Measurements from ENCODE around the gene ATP2B2. TPM values are rescaled to one million over a fixed set of nuclear protein-coding genes. Genes with fewer than 3 reads are reported as not detected.

Gene ATP2B2
- total and polyA plus RNA-seq, 2 donors (not counting 1 experiment from before 2014, with no cell fraction given): not detected

- H3K27ac ChIP-seq (ENCODE audit: low read length in 2 of 2): peak overlapping the region; percentile 81 to 89
- H3K27me3 ChIP-seq (replicated peaks in 1 of 4; ENCODE audit: control extremely low read depth in 1 of 4, control insufficient read depth in 3 of 4, insufficient read depth in 4 of 4, low read length in 3 of 4): no peaks in the 10 kb centered on the region
- H3K4me2 ChIP-seq (replicated peaks; ENCODE audit: low read depth, low read length, poor library complexity, severe bottlenecking): peak overlapping the region; percentile 12
- H4K20me1 ChIP-seq (ENCODE audit: control insufficient read depth, insufficient read depth, low read length, poor library complexity, severe bottlenecking): no peaks in the 10 kb centered on the region
- H3K79me2 ChIP-seq (ENCODE audit: control insufficient read depth, insufficient read depth, low read length): no peaks in the 10 kb centered on the region
- TF ChIP-seq, protein P1, sequence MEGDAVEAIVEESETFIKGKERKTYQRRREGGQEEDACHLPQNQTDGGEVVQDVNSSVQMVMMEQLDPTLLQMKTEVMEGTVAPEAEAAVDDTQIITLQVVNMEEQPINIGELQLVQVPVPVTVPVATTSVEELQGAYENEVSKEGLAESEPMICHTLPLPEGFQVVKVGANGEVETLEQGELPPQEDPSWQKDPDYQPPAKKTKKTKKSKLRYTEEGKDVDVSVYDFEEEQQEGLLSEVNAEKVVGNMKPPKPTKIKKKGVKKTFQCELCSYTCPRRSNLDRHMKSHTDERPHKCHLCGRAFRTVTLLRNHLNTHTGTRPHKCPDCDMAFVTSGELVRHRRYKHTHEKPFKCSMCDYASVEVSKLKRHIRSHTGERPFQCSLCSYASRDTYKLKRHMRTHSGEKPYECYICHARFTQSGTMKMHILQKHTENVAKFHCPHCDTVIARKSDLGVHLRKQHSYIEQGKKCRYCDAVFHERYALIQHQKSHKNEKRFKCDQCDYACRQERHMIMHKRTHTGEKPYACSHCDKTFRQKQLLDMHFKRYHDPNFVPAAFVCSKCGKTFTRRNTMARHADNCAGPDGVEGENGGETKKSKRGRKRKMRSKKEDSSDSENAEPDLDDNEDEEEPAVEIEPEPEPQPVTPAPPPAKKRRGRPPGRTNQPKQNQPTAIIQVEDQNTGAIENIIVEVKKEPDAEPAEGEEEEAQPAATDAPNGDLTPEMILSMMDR (IDR thresholded peaks at IDR 0.05): no peak
- no peak for TF ChIP-seq EZH2 (IDR thresholded peaks at IDR 0.05; ENCODE audit: borderline replicate concordance, insufficient read depth, low read depth, low read length, poor library complexity, severe bottlenecking)
- no peaks in the 10 kb centered on the region for H3K27me3 Mint-ChIP-seq
- no peak for DNase-seq
- ChIA-PET POLR2A (no interaction called here), CTCF (interaction anchor here (1.0 to 2.0 kb wide), 4 partner anchors 12 to 345 kb away, joined by 3 to 7 read pairs (median 4); no protein-coding TSS in a partner anchor)
- H3K9me3 Mint-ChIP-seq (ENCODE audit: insufficient read depth): no peaks in the 10 kb centered on the region
- H3K27ac Mint-ChIP-seq: peak overlapping the region; percentile 95
- peaks cover 75 to 100% of the 10 kb centered on the region in 2 donors for H3K4me1 ChIP-seq (ENCODE audit: control insufficient read depth in 2 of 2, insufficient read depth in 2 of 2, low read length in 2 of 2)
- peaks cover 98% of the 10 kb centered on the region for H3K4me1 Mint-ChIP-seq
- H3K4me3 Mint-ChIP-seq: peak overlapping the region; percentile 21
- no peak for ATAC-seq (ENCODE audit: low read depth)
- H3K9ac ChIP-seq (ENCODE audit: low read length): no peak overlapping the region
- no peak overlapping the region for H2AFZ ChIP-seq (ENCODE audit: insufficient read depth, low read depth, low read length, poor library complexity, severe bottlenecking)
- peaks cover 0 to 37% (median 18%) of the 10 kb centered on the region in 3 donors for H3K9me3 ChIP-seq (ENCODE audit: control extremely low read depth in 1 of 3, control insufficient read depth in 2 of 3, insufficient read depth in 1 of 3, low read length in 2 of 3)
- no peaks in the 10 kb centered on the region for H3K36me3 ChIP-seq (replicated peaks in 1 of 2; ENCODE audit: control extremely low read depth in 1 of 2, control insufficient read depth in 1 of 2, extremely low read depth in 1 of 2, insufficient read depth in 2 of 2, low read length in 1 of 2)
- WGBS (ENCODE audit: insufficient coverage): over 99% methylated on average over 13 of the region's 15 CpGs
- no peak overlapping the region for H3K4me3 ChIP-seq (ENCODE audit: control extremely low read depth in 1 of 5, extremely low read depth in 1 of 5, insufficient read depth in 1 of 5, low read depth in 2 of 5, low read length in 4 of 5)
- intact Hi-C loops (cut with micrococcal nuclease): loop anchor here (5.0 kb wide), 1 partner anchor 36 kb away; no protein-coding TSS in a partner anchor
Measured at GRCh38 chr3:10392906-10393461, 112.4 kb downstream of the ATP2B2 start.

DNA sequence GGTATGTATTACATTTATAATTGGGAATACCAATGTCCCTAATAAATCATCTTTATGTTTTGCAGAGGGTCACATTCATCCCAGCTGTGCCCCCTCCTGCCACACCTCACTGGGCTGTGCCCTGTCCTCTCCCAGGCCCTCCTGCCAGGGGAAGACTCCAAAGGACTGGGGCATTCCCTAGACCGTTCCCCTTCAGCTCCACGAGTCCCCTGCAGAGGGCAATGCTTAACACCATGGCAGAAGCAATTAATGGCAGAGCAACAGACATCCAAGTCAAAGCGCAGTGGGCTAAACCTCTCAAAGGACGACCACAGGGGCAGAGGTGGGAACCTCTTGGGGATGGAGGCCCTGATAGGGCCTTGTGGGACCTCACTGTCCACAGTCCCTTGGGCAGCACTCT lies 113.1 kb downstream of the ATP2B2 start:
- H3K9ac ChIP-seq (ENCODE audit: low read length): no peak overlapping the region
- H3K4me3 ChIP-seq (ENCODE audit: control extremely low read depth in 1 of 5, extremely low read depth in 1 of 5, insufficient read depth in 1 of 5, low read depth in 2 of 5, low read length in 4 of 5): no peak overlapping the region
- H3K4me1 ChIP-seq (ENCODE audit: control insufficient read depth in 2 of 2, insufficient read depth in 2 of 2, low read length in 2 of 2): peaks cover 75 to 100% of the 10 kb centered on the region in 2 donors
- Mint-ChIP-seq H3K4me1 (peaks cover 98% of the 10 kb centered on the region), H3K4me3 (peak overlapping the region; percentile 44), H3K9me3 (ENCODE audit: insufficient read depth) (peaks cover 3% of the 10 kb centered on the region), H3K27ac (peak overlapping the region; percentile 95), H3K27me3 (no peaks in the 10 kb centered on the region)
- ChIA-PET CTCF (interaction anchor here (1.1 to 2.0 kb wide), 3 partner anchors 12 to 48 kb away, joined by 3 to 7 read pairs (median 3); no protein-coding TSS in a partner anchor), POLR2A (no interaction called here)
- DNase-seq (no peak), ATAC-seq (ENCODE audit: low read depth) (no peak)
- H4K20me1 ChIP-seq (ENCODE audit: control insufficient read depth, insufficient read depth, low read length, poor library complexity, severe bottlenecking): no peaks in the 10 kb centered on the region
- H3K27ac ChIP-seq (ENCODE audit: low read length in 2 of 2): peak overlapping the region; percentile 81 to 89
- H3K4me2 ChIP-seq (replicated peaks; ENCODE audit: low read depth, low read length, poor library complexity, severe bottlenecking): peak overlapping the region; percentile 12
- 91% methylated on average over 4 of the region's 4 CpGs for WGBS (ENCODE audit: insufficient coverage)
- TF ChIP-seq, protein P1 (IDR thresholded peaks at IDR 0.05): no peak
- no peak for TF ChIP-seq EZH2 (IDR thresholded peaks at IDR 0.05; ENCODE audit: borderline replicate concordance, insufficient read depth, low read depth, low read length, poor library complexity, severe bottlenecking)
- no peak overlapping the region for H2AFZ ChIP-seq (ENCODE audit: insufficient read depth, low read depth, low read length, poor library complexity, severe bottlenecking)
- H3K36me3 ChIP-seq (replicated peaks in 1 of 2; ENCODE audit: control extremely low read depth in 1 of 2, control insufficient read depth in 1 of 2, extremely low read depth in 1 of 2, insufficient read depth in 2 of 2, low read length in 1 of 2): no peaks in the 10 kb centered on the region
- H3K79me2 ChIP-seq (ENCODE audit: control insufficient read depth, insufficient read depth, low read length): no peaks in the 10 kb centered on the region
- H3K9me3 ChIP-seq (ENCODE audit: control extremely low read depth in 1 of 3, control insufficient read depth in 2 of 3, insufficient read depth in 1 of 3, low read length in 2 of 3): peaks cover 0 to 44% (median 25%) of the 10 kb centered on the region in 3 donors
- intact Hi-C loops (cut with micrococcal nuclease): loop anchor here (5.0 kb wide), 1 partner anchor 35 kb away; no protein-coding TSS in a partner anchor
- no peaks in the 10 kb centered on the region for H3K27me3 ChIP-seq (replicated peaks in 1 of 4; ENCODE audit: control extremely low read depth in 1 of 4, control insufficient read depth in 3 of 4, insufficient read depth in 4 of 4, low read length in 3 of 4)

Data from B cell (primary cell).